Tibial nerve (tissue), 4 donors: ENCODE measurements around the gene CASKIN2.

Experiments
- CTCF ChIP-seq, 5 experiments: fragments of 200-600 bp in 3 of 5; fragments of 450-650 bp in 2 of 5; sonication (generic) in 3 of 5; IDR thresholded peaks; one replicate each; pipeline ENCODE4 v1.5.1; 2016 to 2019; ENCODE audit warnings: antibody characterized with exemption in 5 of 5, mild to moderate bottlenecking in 3 of 5, moderate library complexity in 2 of 5
- EP300 ChIP-seq, 2 donors: sonication (generic); formaldehyde crosslinking; IDR thresholded peaks; one replicate each; pipeline ENCODE4 v1.6.1; 2017; ENCODE audit warnings: antibody characterized with exemption in 2 of 2, mild to moderate bottlenecking in 1 of 2

GRCh38 chr17:75516255-75516618, 900 bp upstream of the CASKIN2 start, which contains the start of gene TSEN54:
- TF ChIP-seq EP300 (IDR thresholded peaks at IDR 0.05) (peak in 1 of 2 donors; percentile 24), CTCF (IDR thresholded peaks at IDR 0.05) (no peak)
